GM18907 (cell line): Measurements from ENCODE around the gene ERCC4.

ENCODE experiments used
- ATAC-seq: cut with Tn5 transposase; IDR thresholded peaks from one replicate; pipeline ENCODE4 v1.9.1; 2021; ENCODE audit warnings: mild to moderate bottlenecking, moderate library complexity; ENCODE audit not compliant: unreplicated experiment

ERCC4 gene

DNA sequence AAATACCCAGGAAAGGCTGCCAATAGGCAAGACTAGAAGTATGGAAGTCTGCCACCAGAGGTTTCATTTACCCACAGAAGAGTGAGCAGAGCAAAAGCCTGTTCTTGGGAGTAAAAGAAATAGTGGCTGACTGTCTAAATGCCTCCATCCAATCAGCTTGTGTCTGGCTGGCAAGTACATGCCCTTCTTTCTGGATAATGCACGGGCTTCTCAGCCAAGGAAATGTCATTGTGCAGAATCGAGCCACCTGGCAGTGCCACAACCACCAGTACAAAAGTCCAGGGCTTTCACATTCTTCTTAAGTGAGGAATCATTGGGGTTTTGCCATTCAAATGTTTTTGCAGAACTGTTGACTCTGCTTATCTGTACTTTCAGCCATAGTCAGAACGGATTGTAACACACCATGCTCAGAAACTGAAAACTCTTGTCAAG lies 10.1 kb upstream of the ERCC4 start:
- no peak for ATAC-seq

DNA sequence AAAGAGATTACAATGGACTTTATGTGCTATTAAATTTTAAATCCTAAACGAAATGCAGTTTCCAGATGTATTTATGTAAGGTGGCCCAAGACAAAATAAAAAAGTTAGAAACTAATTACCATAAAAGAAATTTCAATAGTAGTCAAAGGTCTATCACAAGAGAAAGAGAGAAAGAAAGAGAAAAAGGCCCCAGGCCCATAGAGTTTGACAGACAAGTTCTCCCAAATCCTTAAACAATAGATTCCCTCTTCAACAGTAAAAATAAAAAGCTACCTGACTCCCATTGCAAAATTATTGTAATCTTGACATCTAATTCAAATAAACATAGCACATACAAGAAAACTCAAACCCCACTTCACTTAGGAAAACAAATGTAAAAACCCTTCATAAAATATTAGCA lies 8.6 kb upstream of the ERCC4 start:
- no peak for ATAC-seq

DNA sequence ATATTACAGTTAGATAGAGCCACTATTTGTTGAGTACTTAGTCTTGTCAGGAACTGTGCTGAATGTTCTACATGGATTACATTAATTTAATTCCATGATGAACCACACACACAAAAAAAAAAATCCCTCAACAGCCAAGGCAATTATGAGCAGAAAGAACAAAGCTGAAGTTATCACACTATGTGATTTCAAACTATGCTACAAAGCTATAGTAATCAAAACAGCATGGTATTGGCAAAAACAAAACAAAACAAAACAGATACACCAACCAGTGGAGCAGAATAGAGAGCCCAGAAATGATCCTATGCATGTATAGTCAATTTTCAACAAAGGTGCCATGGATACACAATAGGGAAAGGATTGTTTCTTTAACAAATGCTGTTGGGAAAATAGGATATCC lies 8.1 kb upstream of the ERCC4 start:
- ATAC-seq: no peak

DNA sequence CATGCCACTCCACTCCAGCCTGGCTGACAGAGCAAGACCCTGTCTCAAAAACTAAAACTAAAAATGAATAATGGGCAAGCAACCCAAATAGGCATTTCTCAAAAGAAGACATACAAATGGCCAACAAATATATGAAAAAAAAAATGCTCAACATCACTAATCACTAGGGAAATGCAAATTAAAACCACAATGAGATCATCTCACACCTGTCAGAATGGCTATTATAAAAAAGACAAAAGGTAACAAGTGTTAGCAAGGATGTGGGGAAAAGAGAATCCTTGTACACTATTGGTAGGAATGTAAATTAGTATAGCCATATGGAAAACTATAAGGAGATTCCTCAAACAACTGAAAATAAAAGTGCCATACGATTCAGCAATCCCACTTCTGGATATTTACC lies 7.1 kb upstream of the ERCC4 start:
- no peak for ATAC-seq

DNA sequence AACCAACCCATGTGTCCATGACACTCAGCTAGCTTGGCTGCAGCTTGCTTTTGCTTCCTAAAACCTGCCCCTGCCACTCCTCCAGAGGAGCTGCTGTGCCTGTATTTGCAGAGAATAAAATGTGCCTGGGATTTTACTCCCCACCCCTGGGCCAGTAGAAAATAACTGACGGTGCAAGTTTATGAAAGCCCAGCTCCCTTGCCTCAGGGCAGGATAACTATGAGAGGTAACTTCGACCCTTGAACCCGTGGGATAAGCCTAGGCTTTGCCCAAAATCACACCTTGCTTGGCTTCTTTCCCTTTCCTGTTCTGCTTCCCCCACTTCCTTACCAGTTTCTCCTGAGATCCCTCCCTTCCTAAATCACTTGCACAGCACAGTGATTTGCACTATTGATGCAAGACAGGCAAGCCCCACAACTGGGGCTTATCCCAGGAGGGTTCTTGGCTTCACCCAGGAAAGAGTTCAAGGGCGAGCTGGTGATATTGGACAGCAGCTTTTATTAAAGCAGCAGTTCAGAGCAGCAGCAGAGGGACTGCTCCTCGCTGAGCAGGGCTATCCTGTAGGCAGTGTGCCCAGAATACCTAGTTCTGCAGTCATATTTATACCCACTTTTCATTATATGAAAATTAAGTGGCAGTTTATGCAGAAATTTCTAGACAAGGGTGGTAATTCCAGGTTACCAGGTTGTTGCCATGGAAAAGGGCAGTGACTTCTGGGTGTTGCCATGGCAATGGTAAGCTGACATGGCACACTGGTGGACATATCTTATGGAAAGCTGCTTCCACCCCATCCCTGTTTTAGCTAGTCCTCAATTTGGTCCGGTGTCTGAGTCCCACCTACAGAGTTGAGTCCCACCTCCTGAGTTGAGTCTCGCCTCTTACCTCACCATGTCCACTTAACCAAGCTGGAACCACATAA lies 6.3 kb upstream of the ERCC4 start:
- ATAC-seq: no peak

DNA sequence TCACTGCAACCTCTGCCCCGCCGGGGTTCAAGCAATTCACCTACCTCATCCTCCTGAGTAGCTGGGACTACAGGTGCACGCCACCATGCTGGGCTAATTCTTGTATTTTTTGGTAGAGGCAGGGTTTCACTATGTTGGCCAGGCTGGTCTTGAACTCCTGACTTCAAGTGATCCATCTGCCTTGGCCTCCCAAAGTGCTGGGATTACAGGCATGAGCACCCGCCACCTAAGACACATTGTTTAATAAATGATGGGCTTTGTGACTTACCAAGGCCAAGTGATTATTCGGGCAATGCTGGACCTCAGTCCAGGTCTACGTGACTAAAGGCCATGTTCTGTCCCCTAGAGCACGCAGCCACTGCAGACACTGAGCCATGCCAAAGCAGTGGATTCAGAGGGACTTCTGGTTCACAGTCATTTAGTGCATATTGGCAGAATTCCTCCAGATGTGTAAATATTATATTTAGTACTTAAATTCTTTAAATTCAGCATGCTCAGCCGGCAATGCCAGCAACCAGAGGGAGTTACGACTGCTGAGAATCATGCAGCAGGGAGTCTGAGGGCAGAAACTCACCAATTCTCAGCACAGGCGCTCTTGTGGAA lies 4.8 kb upstream of the ERCC4 start:
- ATAC-seq: no peak

DNA sequence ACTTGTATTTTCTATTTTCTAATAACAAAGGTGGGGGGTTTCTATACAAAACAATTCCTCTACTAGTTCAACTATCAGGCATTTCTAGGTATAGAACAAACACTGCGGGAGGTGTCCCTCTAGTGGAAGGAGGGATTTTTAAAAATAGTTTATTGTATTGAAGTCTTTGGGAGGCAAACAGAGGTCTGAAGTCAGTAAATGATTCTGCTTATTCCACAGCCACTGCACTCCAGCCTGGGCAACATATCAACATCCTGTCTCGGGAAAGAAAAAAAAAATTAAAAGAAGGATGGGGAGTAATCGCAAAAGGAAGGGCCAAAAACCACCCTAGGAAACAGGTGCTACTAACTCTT lies 648 bp upstream of the ERCC4 start:
- no peak for ATAC-seq

DNA sequence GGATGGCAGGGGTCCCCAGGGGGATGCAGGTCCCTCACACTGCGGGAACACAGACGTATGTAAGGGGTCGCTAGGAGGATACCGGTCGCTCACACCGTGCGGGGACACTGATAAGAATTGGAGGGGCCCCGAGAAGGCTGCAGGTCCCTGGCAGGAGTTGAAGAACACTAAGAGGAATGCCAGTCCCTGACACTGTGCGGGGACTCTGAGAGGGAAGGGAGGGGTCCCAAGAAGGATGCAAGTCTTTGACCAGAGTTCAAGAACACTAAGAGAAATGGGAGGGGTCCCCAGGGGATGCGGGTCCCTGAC lies 510 bp downstream of the ERCC4 start:
- ATAC-seq: no peak

DNA sequence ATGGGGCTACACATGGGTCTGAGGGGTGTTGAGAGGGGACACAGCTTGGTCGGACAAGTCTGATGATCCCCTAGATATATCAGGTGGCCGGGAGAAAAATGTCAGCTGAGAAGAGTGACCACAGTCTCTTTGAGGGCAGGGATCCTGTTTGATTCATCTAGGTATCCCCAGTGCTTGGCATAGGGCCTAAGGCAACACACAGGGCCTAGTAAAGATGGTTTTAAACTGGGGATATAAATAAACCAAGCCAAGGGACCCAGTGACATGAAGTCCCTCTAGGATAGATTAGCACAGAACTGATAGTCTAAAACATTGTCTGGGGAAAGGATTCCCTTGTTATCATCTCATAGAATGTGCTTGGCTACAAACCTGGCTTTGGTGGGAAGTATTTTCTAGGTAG lies 1.4 kb downstream of the ERCC4 start:
- no peak for ATAC-seq

DNA sequence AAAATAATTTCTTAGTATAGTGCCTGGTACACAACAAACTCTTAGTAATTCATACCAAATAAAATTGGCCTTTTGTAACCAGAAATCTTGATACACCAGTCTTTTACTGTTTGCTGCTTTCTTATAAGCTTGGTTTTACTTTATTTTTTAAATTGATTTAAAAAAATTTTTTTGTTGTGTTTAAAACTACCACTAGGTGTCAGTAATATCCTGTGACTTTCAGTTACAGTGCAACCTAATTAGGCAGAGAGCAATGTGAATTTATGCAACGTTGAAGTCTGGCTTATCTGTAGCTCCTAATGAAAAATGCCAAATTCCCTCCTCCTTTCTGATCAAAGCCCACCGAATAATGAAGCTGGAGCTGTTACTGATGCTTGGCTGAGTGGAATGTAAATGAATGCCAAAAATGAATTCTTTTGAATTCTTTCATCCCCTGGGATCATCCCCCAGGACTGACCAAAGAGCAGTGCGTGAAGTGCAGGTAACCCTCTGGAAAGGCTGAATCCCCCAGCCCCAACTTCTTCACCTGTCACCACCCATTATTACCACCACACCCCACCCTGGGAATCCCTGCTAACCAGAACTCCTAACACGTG lies 3.8 kb downstream of the ERCC4 start:
- ATAC-seq: no peak

DNA sequence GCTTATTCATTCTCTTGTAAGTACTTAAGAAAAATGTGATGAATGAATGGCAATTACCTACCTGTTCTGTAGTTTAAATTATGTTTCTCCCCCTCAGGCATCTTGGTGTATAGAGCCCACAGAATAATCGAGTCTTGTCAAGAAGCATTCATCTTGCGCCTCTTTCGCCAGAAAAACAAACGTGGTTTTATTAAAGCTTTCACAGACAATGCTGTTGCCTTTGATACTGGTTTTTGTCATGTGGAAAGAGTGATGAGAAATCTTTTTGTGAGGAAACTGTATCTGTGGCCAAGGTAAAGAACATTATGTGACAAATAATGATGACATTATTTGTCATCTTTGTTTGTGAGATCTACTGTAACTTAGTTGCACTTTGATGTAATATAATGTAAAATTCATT lies 6.5 kb downstream of the ERCC4 start:
- ATAC-seq: no peak

DNA sequence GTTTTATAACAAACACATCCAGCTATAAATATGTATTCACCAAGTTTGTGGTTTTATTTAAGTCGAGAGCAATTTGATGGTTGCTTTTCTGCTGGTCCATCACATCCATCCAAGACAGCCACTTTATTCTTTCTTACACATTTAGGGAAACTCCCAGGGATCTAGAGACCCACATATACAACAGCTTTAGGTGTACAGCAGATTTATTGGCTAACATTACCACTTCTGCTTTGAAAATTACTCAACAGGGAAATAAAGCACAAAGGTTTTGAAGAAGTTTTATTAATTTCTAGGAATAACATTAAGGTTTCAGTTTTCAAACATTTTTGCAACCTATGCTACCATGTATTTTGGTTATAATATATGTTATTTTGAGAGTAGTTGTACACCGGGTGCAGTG lies 6.9 kb downstream of the ERCC4 start:
- no peak for ATAC-seq

DNA sequence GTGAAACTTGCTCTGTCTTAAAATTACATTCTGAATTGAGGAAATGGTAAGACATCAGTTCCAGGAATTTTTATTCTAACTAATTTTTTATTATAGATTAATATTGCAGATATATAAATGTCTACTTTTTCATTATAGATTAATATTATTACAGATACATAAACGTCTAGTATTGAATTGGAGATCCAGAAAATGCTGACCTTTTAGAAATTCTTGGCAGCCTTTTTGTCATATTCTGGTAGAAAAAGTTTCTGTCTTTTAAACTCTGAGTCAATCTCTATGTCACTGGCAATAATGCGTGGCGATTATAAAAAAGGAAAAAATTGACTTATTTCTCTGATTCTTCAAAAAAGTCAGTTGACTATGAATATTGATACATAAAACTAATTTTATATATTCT lies 8.7 kb downstream of the ERCC4 start:
- no peak for ATAC-seq

DNA sequence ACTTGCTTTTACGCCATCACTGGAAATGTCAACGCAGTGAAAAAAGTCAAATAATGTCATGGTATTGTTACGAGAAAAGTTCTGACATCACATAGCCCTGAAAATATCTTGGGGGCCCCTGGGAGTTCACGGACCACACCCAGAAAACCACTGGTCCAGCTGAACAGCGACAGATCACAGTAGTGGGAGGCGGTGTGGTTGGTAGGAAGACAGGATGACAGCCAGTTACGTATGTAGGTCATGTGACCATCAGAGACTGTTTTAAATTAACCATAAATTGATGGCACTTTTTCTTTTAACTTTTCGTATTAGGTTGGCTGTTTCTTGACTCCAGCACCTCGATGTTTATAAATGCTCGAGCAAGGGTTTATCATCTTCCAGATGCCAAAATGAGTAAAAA lies 11.9 kb downstream of the ERCC4 start:
- no peak for ATAC-seq

DNA sequence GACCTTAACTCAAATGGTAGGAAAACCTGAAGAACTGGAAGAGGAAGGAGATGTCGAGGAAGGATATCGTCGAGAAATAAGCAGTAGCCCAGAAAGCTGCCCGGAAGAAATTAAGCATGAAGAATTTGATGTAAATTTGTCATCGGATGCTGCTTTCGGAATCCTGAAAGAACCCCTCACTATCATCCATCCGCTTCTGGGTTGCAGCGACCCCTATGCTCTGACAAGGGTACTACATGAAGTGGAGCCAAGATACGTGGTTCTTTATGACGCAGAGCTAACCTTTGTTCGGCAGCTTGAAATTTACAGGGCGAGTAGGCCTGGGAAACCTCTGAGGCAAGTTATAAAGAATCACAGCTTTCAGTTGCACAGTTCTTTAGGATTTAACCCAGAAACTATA lies 15.5 kb downstream of the ERCC4 start:
- ATAC-seq: no peak

DNA sequence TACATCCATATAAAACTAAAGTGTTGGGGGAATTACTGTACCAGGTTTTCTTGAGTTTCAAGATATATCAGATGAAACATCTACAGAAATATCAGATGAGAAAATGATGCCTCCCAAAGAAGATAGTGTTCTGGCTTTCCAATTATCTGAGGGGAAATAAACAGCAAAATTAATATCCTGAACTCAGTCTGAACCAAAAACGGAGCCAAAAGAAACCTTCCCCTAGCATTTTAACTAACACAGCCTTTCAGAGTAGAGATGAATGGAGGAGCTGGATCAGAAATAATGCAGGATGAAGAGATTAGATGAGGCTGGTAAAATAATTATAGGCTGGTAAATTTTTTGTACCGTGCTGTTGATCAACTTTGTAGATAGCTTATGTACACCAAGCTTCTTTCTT lies 16.2 kb downstream of the ERCC4 start:
- no peak for ATAC-seq

DNA sequence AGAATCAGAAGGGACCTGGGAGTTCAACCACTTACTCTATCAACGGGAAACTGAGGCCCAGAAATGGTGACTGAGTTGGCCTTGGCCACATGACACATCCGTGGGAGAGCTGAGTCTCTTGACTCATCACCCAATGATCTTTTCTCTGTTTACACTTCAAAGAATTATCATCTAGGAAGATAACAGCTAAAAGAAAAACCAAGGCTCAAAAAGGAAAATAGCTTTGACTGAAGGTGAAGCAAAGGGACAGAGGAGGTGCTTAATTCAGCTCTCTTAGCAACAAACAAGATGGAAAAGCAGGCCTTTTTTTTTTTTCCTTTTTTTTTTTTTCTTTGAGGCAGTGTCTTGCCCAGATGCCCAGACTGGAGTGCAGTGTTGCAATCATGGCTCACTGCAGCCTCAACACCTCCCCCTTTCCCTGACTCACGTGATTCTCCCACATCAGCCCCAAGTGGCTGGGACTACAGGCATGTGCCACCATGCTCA lies 16.7 kb downstream of the ERCC4 start:
- ATAC-seq: no peak

DNA sequence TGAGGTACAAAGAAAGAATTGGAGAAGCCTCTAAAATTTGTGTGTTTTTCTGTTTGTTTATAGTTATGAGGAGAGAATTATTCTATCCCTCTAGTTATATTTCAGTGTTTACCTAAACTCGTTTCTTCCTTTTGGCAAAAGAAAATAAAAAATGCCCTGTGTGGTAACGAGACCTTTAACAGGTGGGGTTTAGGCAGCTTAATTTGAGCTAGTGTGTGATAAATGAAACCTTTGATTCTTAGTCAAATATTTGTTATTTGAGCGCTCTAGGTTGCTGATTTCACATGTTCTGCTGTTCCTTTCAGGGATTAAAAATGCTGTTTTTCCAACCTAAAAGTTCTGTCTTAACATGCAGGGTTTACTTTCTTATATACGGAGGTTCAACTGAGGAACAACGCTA lies 17.5 kb downstream of the ERCC4 start:
- ATAC-seq: no peak

DNA sequence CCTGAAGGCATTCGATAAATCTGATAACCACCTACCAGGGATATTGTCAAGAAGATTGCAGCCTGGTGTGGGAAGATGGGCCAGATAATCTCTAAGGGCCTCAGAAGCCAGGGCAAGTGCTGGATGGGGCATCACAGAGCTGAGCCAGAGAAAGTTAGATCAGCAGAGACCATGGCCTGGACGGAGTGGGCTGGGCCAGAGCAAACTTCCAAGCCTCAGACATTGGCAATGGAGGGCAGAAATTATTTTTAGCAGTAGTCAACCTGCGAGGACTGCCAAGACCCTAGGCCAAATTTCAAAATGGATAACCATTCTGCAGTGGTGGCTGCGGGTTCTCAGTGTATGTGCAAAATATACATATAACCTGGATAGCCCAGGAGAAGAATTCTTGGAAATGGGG lies 18.5 kb downstream of the ERCC4 start:
- no peak for ATAC-seq

DNA sequence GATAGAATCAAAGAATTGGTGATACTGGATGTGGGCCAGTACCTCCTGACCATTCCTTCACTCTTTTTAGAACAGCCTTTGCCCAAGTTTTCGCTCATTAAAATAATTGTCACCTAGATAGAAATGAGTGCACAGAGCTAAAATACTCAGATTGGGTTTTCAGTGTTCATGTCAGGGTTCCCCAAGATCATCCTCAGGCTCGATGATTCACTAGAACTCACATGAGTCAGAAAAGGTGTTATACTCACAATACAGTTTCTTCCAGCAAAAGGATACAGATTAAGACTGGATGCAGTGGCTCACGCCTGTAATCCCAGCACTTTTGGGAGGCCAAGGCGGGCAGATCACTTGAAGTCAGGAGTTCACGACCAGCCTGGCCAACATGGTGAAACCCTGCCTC lies 19.9 kb downstream of the ERCC4 start:
- ATAC-seq: no peak

DNA sequence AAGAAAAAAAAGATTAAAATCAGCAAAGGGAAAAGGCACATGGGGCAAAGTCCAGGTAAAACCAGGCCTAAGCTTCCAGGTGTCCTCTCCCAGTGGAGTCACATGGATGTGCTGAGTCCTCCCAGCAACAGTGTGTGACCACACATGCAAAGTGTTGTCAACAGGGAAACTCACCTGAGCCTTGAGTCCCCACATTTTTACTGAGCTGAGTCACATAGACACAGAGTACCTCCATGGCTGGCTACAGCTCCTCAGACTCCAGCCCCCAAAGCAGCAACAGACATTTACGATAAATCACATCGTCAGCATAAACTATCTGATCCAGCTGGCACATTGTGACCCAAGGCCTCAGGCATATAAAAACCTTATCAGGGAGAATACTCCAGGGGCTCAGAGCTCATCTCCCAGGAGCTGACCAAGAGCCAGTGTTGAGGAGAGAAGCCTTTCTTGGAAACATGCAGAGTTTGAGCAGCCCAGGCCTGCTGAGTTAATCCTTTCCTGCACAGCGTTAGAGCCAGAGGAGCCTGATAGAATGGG lies 20.5 kb downstream of the ERCC4 start:
- no peak for ATAC-seq

DNA sequence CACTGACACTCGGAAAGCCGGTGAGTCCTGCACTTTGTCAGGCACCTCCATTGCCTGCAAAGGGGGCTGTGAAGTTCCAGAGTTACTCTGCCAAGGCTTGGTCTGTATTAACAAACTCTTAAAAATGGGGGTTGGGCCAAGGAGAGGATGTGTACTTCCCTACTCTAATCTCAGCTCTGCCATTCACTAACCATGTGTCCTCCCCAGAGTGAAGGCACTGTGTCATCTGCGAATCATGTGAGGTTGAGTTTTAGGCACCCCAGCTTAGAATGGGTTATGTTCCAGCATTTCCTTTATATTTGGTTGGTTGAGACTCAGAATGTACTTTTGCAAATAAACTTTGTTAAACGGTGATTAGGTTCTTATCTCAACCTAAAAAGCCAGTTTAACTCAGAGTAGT lies 24.9 kb downstream of the ERCC4 start:
- no peak for ATAC-seq
